Measurements from ENCODE around the gene OGDHL.

- TF ChIP-seq CBX3 (IDR thresholded peaks at IDR 0.05; ENCODE audit: borderline replicate concordance in 1 of 2, low read length in 2 of 2) (no peak), CHD7 (IDR thresholded peaks at IDR 0.05; ENCODE audit: low read depth, low read length) (no peak), AFF4 (CRISPR knock-in tag; IDR thresholded peaks at IDR 0.05) (no peak), JUNB (CRISPR knock-in tag; conservative IDR thresholded peaks at IDR 0.05) (no peak), ZNF282 (CRISPR knock-in tag; IDR thresholded peaks at IDR 0.05) (no peak), IFI16 (CRISPR knock-in tag; IDR thresholded peaks at IDR 0.05) (no peak)
Observed at GRCh38 chr10:49775014-49775413, 12.9 kb upstream of the OGDHL start.

Measured in K562 (cell line).